GM08714 (cell line): Measurements from ENCODE around the gene CLPSL2.

Experiments used
- H3K4me3 ChIP-seq: fragments of 200-500 bp; sonication (Bioruptor generic); 2 replicates; pipeline ENCODE4 v1.5.1; 2014; ENCODE audit warnings: mild to moderate bottlenecking, low read length, inconsistent platforms
- ZNF274 ChIP-seq: IDR thresholded peaks from 2 replicates; pipeline ENCODE4 v1.6.1; 2012; ENCODE audit warnings: mild to moderate bottlenecking, low read depth, low read length

The CLPSL2 gene

DNA sequence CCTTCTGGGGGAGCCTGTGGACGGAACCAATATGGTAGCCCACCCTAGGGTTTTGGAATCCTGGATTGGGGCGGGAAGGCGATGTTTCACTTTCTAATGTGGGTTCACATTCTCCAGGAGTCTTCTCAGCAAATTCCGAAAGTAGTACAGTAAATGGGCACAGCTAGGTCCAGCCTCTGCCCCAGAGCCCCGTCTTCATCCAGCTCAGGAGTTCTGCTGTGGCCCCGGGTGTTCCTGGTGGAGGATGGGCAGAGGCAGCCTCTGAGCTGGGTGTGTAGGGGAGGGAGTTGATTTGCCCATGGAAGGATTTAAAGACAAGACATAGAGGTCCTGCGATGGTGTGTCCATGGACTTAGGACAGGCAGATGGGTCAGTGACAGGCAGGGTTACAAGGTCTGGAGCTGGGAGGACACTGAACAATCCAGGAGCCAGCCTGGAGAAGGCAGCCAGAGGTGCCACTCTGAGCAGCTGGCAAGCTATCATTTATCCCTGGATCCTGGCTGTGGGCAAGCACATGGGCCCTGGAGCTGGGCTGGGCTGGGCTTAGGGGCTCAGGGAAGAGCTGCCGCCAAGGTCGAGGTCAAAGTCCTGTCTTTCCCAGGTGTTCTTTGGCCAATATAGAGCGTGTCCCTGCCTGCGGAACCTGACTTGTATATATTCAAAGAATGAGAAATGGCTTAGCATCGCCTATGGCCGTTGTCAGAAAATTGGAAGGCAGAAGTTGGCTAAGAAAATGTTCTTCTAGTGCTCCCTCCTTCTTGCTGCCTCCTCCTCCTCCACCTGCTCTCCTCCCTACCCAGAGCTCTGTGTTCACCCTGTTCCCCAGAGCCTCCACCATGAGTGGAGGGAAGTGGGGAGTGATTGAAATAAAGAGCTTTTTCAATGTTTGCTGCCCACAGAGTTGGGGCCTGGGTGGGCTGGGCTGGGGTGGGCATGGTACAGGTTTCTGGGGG lies 11.1 kb downstream of the CLPSL2 start:
- TF ChIP-seq ZNF274: no peak
- no peak overlapping the region for H3K4me3 ChIP-seq

DNA sequence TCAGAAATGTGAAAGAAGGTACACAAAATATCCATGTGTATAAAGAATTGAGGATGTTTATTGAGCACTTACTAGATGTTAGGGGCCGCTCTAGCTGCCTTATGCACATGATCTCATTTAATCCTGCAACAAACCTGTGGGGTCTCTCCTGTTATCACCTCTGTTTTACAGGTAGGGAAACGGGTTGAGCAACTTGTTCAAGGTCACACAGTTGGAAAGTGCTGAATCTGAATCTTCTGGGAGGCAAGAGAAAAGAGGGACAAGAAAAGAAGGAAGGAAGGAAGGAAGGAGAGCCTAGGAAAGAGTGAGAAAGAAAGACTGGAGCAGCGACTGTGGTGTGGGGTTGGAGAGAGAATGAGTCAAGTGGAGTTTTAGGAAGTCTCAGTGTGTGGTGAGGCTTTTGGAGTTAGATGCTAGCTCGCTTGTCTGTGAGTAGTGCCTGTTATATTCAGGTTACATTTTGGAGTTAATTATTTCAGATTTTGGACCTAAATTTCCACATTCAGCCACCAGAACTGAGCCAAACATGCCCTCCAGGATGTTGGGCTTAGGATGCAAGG lies 12.1 kb downstream of the CLPSL2 start:
- no peak overlapping the region for H3K4me3 ChIP-seq
- TF ChIP-seq ZNF274: no peak

DNA sequence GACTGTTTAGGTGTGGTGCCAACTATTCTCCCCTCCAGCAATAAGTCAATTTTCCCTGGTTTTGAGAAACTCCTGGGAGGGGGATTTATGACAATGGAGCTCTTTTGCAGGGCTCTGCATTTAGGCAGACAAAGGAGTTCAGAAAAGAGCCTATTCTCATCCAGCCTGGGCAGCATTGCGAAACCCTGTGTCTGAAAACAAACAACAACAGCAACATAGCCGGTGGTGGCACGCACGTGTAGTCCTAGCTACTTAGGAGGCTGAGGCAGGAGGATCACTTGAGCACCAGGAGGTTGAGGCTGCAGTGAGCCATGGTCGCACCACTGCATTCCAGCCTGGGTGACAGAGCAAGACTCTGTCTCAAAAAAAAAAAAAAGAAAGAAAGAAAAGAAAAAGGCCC lies 14.3 kb downstream of the CLPSL2 start:
- no peak overlapping the region for H3K4me3 ChIP-seq
- no peak for TF ChIP-seq ZNF274

- no peak overlapping the region for H3K4me3 ChIP-seq
- no peak for TF ChIP-seq ZNF274
These were observed 18.4 kb downstream of the CLPSL2 start for GRCh38 chr6:35794536-35795452.

DNA sequence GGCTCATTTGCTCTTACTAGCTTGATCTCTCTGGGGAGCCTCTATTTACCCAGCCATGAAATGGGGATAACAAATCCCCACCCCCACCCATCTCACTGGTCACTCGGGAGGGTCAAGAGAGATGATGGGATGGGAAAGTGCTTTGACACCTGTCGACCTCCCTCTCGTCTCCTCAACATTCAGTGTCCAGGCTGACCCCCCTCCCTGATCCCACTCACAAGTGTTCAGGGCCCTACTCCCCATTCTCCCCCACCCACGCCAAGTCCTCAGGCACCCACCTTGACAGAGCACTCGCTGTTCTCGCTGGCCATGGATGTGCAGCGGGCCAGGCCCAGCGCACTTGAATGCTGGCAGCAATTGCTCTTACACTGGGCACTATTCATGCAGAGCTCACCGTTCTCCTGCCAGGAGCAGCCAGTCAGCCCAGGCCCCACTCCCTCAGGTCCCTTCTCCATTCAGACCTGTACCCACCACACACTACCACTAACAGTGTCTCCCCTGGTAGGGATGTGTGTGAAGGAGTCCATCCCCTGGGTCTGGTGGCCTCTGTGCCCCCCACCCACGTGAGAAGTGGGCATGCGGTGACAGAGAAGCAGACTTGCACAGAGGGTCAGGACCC lies 19.2 kb downstream of the CLPSL2 start:
- TF ChIP-seq ZNF274: no peak
- no peak overlapping the region for H3K4me3 ChIP-seq

- TF ChIP-seq ZNF274: no peak
These were observed 19.8 kb downstream of the CLPSL2 start for GRCh38 chr6:35796236-35796635.

GRCh38 chr6:35797837-35798526 lies 21.6 kb downstream of the CLPSL2 start:
- no peak overlapping the region for H3K4me3 ChIP-seq
- no peak for TF ChIP-seq ZNF274

More at GRCh38 chr6:35796236-35796635, 19.8 kb downstream of the CLPSL2 start:
- H3K4me3 ChIP-seq: no peak overlapping the region

DNA sequence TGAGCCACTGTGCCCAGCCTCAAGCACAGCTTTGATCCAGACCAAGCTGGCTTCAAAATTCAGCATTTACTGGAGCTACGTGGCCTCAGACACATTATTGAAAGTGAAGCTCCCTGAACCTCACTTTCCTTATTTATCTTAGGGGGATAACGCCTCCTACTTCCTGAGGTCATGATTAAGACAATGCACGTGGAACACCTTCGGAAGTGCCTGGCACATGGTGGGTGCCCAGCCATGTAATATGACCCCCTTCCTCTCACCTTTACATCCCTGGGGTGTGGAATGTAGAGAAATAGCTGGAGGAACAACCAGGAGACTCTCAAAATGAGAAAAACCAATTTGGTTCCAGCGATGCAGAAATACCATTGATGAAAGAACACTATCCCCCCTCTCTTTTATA lies 22.3 kb downstream of the CLPSL2 start:
- no peak for TF ChIP-seq ZNF274
- no peak overlapping the region for H3K4me3 ChIP-seq

DNA sequence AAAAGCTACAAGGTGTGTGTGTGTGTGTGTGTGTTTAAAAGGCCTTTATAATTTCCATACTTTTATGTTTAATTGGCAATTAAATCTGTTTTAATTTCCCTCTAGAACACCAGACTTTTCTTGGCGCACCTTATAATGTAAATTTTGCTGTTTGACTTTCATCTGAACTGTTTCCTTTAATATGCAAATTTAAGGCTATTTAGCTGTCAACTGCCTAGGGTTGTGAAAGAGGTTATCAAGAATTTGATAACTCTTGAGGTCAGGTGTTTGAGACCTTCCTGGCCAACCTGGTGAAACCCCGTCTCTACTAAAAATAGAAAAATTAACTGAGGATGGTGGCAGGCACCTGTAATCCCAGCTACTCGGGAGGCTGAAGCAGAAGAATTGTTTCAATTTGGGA lies 24.8 kb downstream of the CLPSL2 start:
- TF ChIP-seq ZNF274: no peak
- H3K4me3 ChIP-seq: no peak overlapping the region

GRCh38 chr6:35804996-35805736 lies 28.8 kb downstream of the CLPSL2 start, which contains the start of gene LHFPL5:
LHFPL5 (plus strand) TSS chr6:35805352; CDS start chr6:35805671, 319 bp downstream.
- no peak for TF ChIP-seq ZNF274
- H3K4me3 ChIP-seq: no peak within 1 kb of the TSS

DNA sequence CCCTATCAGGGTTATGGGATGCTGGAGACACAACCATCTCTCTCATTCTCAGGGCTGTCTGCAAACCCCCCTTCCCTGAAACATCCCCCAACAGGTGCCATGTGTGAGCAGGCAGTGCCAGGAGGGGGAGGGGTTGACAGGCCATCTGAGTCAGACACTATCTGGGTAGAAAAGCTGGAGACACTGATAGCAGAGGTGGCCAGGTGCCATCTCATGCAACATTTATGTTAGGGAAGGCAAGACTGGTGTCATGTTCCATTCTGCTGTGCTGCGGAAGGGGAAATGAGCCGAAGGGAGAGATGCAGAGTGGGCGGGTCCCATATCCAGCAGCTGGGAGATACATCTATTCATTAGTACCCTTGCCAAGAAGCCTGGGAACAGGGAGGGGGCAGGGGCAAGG lies 32.3 kb downstream of the CLPSL2 start:
- H3K4me3 ChIP-seq: no peak overlapping the region
- no peak for TF ChIP-seq ZNF274

DNA sequence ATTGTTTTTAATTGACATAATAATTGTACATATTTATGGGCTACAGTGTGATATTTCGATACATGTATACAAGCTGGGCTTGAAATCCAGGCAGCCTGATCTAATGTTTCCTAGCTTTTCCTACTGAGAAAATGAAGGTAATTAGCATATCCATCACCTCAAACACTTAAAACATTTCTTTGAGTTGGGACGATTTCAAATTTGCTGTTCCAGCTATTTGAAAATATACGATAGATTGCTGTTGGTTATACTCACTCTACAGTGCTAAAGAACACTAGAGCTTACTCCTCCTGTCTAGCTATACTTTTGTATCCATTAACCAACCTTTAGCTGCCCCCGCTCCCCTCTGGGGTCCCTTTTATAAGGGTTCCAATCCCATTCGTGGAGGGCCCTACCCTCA lies 33.4 kb downstream of the CLPSL2 start:
- no peak for TF ChIP-seq ZNF274
- no peak overlapping the region for H3K4me3 ChIP-seq

GRCh38 chr6:35810971-35811698 lies 34.7 kb downstream of the CLPSL2 start:
- TF ChIP-seq ZNF274: no peak
- no peak overlapping the region for H3K4me3 ChIP-seq
